ENCODE data around the gene TM4SF4. TPM values are rescaled to one million over a fixed set of nuclear protein-coding genes. Genes with fewer than 3 reads are reported as not detected.

The TM4SF4 gene
- total RNA-seq, 1 experiment from 2014 or later, result not detected

DNA sequence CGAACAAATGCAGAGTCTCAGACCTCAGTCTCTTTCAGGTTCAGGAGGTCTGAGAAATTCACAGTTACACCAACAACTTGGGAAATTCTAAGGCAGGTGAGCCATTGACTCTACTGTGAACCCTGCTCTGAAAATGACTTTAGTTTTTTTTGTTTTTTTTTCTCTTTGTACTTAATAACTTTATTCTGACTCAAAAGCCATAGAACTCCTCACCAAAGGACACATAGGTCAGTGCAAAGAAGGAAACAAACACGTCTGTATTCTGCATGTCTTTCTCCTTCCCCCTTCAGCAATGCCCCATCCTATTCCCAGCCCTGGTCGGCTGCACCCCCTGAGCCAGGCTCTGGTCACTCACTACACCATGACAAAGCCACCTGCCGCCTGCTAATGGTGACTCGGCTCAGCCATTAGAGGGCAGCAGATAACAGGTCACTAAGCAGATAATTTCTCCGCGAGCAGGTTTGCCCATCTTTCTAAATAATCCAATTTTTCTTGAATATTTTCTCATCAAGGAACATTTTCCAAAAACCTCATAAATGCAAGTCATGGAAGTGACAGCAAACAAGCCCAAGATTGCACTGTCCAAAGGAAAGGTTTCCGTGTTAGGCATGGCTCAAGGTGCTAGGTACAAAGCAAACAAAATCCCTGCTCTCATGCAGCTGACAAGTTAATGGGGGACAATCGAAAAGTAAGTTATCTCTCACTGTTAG, 37.7 kb downstream of the TM4SF4 start:
- DNase-seq (ENCODE audit: low spot score), result peak; percentile 63

GRCh38 chr3:149514471-149514870, 40.0 kb downstream of the TM4SF4 start:
- no peak for DNase-seq (ENCODE audit: low spot score)

DNA sequence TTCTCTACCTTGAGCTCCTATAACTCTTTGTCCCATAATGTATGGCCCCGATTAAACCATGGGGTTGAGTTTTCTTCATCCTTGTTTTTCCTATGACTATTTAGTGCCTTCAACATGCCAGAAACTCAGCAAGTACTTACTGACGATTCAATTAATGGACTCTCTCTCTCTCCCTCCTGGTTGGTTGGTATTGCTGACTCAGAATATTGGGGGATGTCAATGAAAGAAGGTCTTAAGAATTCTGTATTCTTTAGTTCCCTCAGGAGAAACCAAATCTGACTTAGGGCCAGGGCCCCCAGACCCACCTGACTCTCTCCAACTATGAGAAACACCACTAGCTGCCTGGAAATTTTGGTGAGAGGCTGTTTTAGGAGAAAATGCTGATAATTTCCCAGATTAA, 40.8 kb downstream of the TM4SF4 start:
- no peak for DNase-seq (ENCODE audit: low spot score)

- no peak for DNase-seq (ENCODE audit: low spot score)
Measured at GRCh38 chr3:149516920-149517319, 42.4 kb downstream of the TM4SF4 start.

GRCh38 chr3:149519912-149520311, 45.4 kb downstream of the TM4SF4 start:
- DNase-seq (ENCODE audit: low spot score), result no peak

DNA sequence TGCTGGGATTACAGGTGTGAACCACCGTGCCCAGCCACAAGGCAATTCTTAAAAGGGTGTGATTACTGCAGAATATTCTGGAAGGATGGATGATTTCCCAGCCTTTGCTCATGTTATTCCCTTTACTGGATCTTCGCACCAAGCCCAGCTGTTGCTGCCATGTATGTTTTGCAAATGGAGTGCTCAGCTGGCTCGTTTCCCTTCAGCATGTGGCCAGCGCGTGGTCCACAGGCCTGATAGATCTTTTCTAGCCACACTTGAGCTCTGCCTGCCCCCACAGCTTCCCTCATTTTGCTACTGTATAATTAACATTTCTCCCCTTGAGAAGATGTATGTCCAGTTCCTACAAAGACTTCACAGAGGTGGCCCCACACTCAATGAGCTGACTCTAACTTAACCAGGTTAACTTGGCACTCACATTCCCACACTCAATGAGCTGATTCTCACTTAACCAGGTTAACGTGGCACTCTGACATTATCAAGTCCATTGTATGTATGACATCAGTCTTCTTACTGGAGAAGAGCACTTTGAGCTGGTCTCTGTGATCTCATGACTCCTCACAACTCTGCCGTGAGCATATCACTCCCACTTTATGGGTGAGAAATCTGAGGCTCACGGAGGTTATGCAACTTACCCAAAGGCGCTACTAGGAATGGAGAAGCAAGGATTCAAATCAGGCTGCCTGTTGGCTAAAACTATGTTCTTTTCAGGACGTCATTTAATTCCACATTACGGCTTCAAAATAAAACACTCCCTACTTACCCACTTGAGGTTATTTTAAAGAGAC, 49.2 kb downstream of the TM4SF4 start:
- DNase-seq (ENCODE audit: low spot score), result no peak

GRCh38 chr3:149527531-149528339, 53.2 kb downstream of the TM4SF4 start:
- no peak for DNase-seq (ENCODE audit: low spot score)

GRCh38 chr3:149528340-149528650, 53.8 kb downstream of the TM4SF4 start:
- no peak for DNase-seq (ENCODE audit: low spot score)

- DNase-seq (ENCODE audit: low spot score), result no peak
Measured at GRCh38 chr3:149529099-149529498, 54.6 kb downstream of the TM4SF4 start.

DNA sequence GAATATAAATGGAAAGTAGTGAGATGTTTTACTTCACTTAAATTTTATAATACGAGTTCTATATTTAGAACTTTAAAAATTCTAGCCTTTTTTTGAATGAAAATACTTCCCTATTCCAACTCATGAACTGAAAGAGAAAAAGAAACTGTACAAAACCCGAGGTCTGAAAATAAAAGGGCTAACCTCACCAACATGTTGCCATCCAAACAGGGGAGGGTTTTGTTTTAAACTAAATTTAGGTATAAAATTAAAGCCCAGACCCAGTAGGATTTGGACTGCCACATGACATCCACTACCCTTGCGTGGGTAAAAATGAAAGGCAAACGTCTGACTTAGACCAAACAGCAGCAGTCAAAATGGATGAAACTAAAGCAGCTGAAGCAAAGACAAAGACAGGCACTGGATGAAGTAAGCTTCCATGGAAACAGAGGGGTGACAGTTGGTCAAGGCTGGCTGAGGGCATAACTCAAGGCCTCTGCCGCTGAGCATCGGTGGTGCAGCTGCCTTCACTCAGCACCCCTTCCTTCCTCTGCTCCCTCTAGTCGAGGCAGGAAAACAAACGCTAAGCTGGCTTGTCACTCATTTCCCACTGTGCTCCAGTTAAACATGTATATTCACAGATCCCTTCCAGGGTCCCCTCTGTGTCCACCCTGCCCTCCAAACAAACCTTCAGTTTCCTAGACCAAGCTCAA, 58.1 kb downstream of the TM4SF4 start:
- no peak for DNase-seq (ENCODE audit: low spot score)

GRCh38 chr3:149534082-149534481, 59.6 kb downstream of the TM4SF4 start:
- no peak for DNase-seq (ENCODE audit: low spot score)

DNA sequence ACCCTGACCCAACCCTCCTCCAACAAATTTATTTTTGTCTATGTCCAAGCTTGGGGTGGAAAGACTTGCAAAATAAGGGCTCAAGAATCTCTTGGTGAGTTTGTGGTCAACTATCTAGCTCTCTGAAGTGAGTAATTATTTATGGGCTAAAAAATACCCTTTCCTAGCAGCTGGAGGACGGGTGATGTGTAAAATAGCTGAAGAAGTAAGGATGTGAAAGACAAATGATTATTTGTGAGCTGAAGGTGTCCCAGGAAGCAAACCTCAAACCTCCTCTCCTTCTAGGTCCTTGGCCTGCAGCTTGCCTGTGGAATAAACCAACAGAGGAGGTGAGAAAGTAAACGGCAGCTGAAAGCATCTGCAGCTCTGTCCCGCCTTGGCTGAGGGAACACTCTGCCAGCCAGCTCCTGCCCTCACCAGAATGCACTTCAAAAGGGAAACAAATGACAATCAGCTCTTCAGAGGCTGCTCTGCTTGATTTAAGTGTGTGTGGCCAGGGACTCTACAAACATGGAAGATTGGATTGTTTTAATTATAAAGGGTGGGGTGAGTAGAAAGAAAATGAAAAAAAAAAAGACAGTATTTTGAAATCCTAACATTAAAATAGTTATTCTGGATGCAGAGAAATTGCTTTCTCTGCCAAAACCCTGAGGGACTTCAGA, 60.3 kb downstream of the TM4SF4 start:
- DNase-seq (ENCODE audit: low spot score), result peak; percentile 86

GRCh38 chr3:149535333-149535685, 60.8 kb downstream of the TM4SF4 start:
- DNase-seq (ENCODE audit: low spot score), result no peak

DNA sequence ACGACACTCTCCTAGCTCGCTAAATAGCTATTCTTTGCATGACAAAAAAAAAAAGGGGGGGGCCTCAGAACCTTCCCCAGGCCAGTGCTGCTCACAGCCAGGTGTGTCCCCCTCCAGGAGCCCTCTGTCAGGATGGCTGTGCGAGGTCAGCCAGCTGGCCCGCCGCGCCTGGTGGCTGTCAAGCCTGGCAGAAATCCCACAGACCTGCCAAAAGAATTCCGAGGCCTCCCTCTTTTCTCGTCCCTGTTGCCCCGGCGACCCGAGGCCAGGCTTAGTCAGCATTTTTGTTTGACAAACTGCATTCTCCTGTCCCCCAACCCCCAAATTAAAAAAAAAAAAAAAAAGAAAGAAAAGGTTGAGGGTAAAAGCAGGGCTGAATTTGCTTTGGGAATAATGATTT, 61.9 kb downstream of the TM4SF4 start:
- peak; percentile 71 for DNase-seq (ENCODE audit: low spot score)

- no peak for DNase-seq (ENCODE audit: low spot score)
Measured at GRCh38 chr3:149538371-149538770, 63.9 kb downstream of the TM4SF4 start.

- peak; percentile 54 for DNase-seq (ENCODE audit: low spot score)
Measured at GRCh38 chr3:149541091-149541491, 66.6 kb downstream of the TM4SF4 start.

GRCh38 chr3:149542375-149543312, 68.1 kb downstream of the TM4SF4 start:
- DNase-seq (ENCODE audit: low spot score), result peak; percentile 92

DNA sequence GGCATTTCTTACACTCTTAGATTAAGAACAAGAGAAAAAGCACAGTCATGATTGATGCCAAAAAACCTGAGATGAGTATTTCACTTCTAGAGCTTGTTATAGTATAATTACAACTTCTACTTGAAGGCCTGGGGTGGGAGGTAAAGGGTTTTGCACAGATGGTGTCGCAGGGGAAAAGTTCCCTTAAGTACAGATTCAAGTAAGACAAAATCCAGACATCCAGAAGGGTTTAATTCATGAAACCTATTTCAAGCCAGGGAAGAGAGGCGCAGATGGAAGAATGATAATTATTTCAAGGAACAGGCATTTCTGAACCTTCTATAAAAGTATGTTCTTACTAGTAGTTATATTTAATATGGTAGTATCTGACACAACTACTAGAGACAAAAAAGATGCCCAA, 70.6 kb downstream of the TM4SF4 start:
- no peak for DNase-seq (ENCODE audit: low spot score)

GRCh38 chr3:149547413-149547812, 72.9 kb downstream of the TM4SF4 start:
- DNase-seq (ENCODE audit: low spot score), result no peak

GRCh38 chr3:149547954-149548668, 73.6 kb downstream of the TM4SF4 start:
- DNase-seq (ENCODE audit: low spot score), result peak; percentile 74
